NOMO-1 treated with DMSO at 0.1 percent for 48 hours (cell line): Measurements from ENCODE around the gene PXDN.
"Not testable (repeated sequence)": the region's sequence is repeated elsewhere in the genome, so short reads cannot be mapped to it uniquely, and the experiment has no call there.

ENCODE experiments used
- DNase-seq: peaks from one replicate; lab custom pipeline; 2025; ENCODE audit not compliant: unreplicated experiment; lab: John Stamatoyannopoulos, UW

The PXDN gene

DNA sequence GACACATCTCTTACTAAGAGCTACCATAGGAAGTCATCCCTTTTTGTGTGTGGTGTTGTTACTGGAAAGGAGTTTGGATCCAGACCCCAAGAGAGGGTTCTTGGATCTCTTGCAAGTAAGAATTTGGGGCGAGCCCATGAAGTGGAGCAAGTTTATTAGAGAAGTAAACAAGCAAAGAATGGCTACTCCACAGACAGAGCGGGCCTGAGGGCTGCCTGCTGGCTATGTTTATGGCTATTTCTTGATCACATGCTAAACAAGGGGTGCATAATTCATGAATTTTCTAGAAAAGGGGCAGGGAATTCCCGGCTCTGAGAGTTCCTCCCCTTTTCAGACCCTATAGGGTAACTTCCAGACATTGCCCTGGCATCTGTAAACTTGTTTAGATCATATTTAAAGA, 30.6 kb upstream of the PXDN start:
- no peak for DNase-seq

DNA sequence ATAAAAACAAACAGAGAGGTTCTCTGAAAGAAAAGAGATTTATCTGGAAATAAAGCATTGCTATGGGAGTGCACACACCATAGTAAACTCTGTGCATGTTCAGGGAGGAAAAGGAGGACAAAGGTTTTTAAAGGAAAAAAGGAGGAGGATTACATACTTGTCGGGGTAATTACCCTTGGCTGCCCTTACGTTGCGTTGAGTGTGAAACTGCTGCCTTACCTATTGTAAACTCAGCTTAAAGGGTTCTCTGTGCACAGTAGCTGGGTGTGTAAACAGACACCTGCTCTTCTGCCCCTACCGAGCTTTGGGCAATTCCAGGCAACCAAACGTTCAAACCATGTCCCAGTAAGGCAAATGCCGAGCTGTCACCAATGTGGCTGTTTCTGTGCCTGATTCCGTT, 29.6 kb upstream of the PXDN start:
- DNase-seq: no peak

DNA sequence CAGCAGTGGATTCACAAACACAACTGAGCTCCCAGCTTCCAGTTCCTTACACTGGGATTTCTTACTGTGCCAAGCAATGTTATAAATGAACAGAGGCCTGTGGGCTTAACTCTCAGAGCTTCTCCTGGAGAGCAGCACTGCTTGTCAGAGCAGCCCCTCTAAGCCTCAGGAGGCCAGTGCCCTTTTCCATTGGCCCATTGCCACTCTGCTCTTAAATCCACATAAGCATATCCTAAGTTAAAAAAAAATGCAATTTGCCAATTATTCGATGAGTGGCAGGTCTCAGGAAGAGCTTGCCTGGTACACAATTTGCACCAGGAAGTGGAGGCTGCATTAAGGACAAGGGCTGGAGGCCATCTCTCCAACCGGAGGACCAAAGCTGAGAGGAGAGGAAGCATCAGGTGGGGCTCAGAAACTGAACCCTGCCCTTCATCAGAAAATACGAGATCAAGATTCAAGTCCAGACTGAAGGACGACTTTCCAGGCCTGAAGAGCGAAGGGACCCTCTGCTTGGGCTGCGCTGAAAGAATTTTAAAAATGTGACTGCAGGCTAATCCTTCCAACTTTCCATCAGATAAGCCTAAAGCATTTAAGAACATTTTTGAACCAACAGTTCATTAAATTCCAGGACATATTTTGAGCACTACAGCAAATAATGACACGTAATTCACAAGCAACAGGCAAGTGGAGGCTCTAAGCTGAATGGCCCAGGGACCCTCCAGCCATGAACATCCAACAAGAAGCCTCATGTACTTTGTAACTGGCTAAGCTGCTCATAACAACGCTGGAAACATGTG, 28.4 kb upstream of the PXDN start:
- no peak for DNase-seq

DNA sequence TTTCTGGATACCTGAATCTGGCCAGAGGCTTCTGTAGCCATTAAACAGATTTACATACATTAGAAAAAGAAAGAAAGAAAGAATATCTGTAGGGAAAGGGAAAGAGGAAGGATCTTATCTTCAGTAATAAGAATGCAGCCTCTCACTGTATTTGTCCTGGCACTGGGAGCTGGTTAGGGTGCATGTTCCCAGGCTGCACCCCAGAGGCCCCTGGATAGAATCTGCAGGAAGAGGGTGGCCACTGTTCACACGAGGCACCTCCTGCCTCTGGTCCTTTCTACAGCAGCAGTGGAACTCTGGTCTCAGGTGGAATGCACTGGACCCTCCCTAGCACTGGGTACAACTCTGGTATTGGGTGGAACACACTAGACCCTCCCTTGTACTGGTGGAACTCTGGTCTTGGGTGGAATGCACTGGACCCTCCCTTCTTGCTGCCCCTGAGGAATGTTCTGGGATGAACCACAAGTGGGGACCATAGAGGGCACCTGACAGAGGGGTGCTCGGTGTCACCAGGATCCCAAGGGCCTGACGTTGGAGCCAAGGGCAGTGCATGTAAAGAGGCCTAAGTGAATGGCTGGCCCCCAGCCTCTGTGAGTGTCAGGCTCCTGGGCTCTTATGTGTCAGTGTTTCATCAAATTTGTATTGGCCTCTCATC, 27.4 kb upstream of the PXDN start:
- DNase-seq: no peak

GRCh38 chr2:1770566-1771380, 26.5 kb upstream of the PXDN start:
- no peak for DNase-seq

DNA sequence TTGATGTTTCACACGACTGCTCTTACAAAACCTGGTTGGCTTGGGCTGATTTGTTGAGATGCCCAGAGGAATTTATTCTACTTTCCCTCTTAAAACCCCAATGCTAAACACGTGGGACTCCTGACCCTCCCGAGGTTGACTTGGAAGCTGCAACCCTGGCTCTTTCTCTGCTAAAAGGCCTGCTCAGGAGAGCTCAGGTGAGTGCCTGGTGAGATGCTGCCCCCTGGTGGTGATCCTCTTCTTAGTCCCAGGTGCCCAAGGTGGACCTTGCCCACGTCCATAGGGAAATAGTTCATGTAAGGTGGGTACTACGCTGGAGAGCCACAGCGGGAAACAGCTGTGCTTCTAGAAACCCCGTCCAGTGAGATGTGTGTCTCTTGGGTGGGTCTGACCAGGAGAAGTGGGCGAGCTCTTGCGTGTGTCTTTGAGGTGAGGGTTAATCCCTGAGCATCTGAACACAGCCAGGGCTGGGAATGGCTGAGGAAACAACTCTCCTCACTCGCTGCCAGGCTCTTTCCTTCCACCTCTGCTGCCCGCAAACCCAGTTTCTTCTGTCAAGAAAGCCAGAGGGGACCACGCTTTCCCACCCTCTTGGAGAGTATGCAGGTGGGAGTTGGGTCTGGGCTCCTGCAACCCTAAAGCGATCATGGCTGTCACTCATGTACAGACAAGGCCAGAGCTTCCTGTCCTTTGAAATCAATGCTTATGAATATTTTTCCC, 25.5 kb upstream of the PXDN start:
- no peak for DNase-seq

GRCh38 chr2:1767939-1768691, 23.8 kb upstream of the PXDN start:
- DNase-seq: no peak

GRCh38 chr2:1766851-1767811, 22.8 kb upstream of the PXDN start:
- DNase-seq: no peak

DNA sequence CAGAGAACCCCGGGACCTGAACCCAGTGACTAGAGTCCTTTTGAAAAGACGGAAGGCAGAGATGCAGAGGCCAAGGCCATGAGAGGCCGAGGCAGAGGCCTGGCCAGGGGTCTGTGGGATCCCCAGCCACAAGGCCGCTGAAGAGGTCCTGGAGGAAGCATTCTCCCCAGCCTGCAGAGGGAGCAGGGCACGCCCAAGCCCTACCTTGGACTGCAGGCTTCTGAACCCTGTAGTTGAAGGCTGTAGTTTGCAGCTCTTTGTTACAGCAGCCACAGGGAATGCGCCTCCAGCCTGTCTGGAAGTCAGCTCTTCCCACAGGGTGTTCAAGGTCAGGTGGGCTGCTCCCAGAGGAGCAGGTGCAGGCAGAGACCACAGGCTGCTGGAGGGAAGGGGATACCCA, 22.1 kb upstream of the PXDN start:
- DNase-seq: no peak

- DNase-seq: not testable (repeated sequence)
These were observed 20.9 kb upstream of the PXDN start for GRCh38 chr2:1765201-1765600.

DNA sequence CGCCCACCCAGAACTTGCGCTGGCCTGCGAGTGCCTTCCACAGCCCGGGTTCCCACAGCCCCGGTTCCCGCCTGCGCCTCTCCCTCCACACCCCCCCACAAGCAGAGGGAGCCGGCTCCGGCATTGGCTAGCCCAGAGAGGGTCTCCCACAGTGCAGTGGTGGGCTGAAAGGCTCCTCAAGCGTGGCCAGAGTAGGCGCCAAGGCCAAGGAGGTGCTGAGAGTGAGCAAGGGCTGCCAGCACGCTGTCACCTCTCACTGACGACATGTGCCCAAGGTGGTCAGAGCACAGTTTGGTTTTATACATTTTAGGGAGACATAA, 15.3 kb upstream of the PXDN start:
- no peak for DNase-seq

DNA sequence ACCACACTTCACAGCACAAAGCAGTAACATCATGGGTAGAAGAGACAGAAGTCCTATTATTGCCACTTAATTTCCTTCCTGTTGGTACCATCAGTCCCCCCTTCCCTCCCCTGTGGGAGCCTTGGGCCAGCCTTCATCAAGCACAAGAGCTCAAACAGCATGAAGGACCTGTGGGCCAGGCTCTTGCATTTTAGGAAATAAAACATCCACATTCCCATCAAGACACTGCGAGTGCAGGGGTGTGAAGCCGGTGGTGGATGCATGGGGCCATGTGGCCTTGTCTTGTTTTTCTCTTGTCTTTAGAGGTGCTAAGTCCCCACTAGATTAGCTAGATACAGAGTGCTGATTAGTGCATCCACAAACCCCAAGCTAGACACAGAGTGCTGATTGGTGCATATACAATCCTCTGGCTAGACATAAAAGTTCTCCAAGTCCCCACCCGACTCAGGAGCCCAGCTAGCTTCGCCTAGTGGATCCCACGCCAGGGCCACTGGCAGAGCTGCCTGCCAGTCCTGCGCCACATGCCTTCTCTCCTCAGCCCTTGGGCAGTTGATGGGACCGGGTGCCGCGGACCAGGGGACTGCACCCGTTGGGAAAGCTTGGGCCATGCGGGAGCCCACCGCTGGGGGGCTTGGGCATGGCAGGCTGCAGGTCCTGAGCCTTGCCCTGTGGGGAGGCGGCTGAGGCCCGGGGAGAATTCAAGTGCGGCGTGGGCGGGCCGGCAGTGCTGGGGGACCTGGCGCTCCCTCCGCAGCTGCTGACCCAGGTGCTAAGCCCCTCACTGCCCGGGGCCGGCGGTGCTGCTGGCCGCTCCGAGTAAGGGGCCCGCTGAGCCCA, 14.7 kb upstream of the PXDN start:
- DNase-seq: no peak

- DNase-seq: no peak
These were observed 13.9 kb upstream of the PXDN start for GRCh38 chr2:1758171-1758570.

- no peak for DNase-seq
These were observed 13.3 kb upstream of the PXDN start for GRCh38 chr2:1757567-1757966.

DNA sequence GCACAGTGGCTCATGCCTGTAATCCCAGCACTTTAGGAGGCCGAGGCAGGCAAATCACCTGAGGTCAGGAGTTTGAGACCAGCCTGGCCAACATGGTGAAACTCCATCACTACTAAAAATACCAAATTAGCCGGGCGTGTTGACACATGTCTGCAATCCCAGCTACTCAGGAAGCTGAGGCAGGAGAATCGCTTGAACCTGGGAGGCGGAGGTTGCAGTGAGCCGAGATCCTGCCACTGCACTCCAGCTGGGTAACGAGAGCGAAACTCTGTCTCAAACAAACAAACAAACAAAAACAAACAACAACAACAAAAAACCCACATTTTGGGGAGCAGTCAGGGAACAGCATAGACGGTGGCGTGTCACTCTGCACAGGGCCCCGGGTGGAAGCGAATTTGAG, 12.8 kb upstream of the PXDN start:
- DNase-seq: not testable (repeated sequence)

- no peak for DNase-seq
These were observed 12.1 kb upstream of the PXDN start for GRCh38 chr2:1756456-1756855.

DNA sequence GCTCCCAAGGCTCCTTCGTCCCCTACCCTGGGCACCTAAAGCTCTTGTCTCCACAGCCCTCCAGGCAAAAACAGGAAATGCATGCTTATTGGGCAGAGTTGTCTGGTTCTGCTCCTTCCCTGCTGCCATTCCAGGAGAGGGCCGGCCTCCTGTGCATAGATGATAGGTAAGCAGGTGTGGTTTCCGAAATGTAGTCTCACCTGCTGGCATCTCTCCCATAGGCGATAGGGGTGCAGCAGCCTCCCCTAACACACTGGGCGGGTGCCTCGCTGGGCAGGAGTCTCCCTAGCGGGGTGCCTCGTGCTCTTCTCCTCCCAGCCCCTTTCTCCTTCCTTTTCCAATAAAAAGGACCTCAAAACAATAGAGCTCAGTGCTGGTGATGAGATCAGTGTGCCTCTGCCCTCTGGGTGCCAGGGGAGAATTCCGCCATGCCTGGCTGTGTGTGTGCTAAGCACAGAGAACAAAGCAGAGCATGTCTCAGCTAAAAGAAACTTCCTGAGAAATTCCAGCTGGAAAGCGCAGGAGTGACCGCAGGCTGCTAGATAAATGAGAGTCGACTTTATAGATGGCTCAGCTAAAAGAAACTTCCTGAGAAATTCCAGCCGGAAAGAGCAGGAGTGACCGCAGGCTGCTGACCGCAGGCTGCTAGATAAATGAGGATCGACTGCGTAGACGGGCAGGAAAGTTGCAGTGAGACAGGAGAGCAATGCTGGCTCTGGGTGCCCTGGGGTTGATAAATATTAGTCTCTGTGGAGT, 11.3 kb upstream of the PXDN start:
- no peak for DNase-seq
